CD4-positive, alpha-beta T cell treated with Interleukin-15 for 4 hours (primary cell): ENCODE results near the gene CTAGE15.
A peak's percentile ranks its signal among the peaks of the same experiment; 100 is the strongest.
"Not testable (repeated sequence)": the region's sequence is repeated elsewhere in the genome, so short reads cannot be mapped to it uniquely, and the experiment has no call there.

Experiments
- DNase-seq: peaks from one replicate; pipeline ENCODE4 v3.0.0-alpha.2; 2020; ENCODE audit warnings: low spot score

Gene CTAGE15, protein sequence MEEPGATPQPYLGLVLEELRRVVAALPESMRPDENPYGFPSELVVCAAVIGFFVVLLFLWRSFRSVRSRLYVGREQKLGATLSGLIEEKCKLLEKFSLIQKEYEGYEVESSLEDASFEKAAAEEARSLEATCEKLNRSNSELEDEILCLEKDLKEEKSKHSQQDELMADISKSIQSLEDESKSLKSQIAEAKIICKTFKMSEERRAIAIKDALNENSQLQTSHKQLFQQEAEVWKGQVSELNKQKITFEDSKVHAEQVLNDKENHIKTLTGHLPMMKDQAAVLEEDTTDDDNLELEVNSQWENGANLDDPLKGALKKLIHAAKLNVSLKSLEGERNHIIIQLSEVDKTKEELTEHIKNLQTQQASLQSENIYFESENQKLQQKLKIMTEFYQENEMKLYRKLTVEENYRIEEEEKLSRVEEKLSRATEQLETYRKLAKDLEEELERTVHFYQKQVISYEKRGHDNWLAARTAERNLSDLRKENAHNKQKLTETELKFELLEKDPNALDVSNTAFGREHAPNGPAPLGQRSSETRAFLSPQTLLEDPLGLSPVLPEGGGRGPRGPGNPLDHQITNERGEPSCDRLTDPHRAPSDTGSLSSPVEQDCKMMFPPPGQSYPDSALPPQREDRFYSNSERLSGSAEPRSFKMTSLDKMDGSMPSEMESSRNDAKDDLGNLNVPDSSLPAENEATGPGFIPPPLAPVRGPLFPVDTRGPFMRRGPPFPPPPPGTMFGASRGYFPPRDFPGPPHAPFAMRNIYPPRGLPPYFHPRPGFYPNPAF

DNA sequence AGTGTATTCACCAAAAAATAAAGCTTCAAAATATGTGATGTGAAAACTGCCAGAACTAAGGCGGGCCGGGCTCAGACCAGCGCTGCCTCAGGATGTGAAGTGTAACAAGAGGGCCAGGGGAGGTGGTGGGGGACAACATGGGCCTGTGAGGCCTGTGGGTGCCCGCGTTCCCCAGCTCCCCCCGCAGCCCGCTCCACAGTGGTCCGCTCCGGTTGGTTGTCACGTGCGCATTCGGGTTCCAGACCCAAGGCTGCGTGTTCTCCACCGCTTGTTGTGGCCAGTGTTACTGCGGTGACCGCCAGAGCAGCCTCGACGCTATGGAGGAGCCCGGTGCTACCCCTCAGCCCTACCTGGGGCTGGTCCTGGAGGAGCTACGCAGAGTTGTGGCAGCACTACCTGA, at the start of gene CTAGE15:
Gene CTAGE15, plus strand, starts transcription at position 301 of the 400 bp plus-strand sequence. Its CDS starts 17 bp downstream, at position 318.
- not testable (repeated sequence) for DNase-seq

GRCh38 chr7:143522309-143522916, 49.2 kb upstream of the CTAGE15 start:
- not testable (repeated sequence) for DNase-seq

DNA sequence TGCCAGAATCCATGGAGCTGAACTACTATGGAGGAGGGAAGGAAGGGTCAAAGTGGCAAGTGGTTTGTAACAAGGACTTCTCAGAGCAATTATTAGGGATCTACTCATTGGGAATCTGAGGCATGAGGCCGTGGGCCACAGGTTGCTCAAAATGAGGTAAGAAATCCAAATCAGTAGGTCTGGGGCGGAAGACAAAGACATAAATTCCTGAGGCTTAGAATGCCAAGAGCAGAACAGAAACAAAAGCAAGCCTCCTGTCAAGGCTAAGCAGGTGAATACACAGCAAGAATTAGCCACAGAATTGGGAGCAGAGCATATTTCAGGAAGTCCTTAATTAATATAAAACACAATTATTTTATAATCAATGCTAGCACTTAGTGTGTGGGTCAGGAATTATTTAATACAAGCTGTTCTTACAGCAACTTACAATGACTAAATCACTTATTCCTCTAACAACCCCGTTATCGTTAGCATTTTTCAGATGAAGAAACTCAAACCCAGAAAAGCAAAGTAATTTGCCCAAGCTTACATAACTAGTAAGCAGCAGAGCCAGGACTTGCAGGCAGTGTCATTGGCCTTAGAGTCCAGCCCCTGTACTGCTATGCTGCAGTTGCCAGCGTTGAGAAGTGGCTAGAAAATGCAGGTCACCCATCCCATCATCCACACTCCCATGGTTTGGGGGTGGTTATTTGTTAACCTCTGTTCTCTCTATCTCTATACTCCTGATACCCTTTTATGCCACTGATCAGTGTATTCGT, 40.3 kb upstream of the CTAGE15 start:
- not testable (repeated sequence) for DNase-seq

- DNase-seq = not testable (repeated sequence)
Observed at GRCh38 chr7:143531932-143532331, 39.7 kb upstream of the CTAGE15 start.

GRCh38 chr7:143533213-143533839, 38.3 kb upstream of the CTAGE15 start:
- DNase-seq = not testable (repeated sequence)

GRCh38 chr7:143536443-143536842, 35.2 kb upstream of the CTAGE15 start:
- DNase-seq = not testable (repeated sequence)

GRCh38 chr7:143543288-143544038, 28.1 kb upstream of the CTAGE15 start:
- not testable (repeated sequence) for DNase-seq

DNA sequence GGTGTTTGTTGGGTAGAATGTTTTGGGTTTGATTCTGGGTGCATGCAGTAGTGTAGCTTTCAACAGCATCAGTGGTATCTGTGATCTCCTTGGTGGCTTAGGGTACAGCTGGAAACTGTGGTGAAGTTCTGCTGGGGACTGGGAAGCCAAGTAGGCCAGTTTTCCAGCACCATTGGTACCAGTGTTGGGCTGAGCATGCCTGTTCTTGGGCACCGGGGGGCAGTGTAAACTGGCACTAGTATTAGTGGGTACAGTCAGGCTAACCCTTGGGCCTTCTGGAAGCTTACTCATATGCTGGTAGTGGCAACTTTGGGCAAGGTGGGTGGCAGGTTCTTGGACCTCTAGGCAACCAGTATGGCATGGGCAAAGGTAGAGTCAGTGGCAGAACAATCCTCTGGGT, 15.6 kb upstream of the CTAGE15 start:
- DNase-seq = not testable (repeated sequence)

DNA sequence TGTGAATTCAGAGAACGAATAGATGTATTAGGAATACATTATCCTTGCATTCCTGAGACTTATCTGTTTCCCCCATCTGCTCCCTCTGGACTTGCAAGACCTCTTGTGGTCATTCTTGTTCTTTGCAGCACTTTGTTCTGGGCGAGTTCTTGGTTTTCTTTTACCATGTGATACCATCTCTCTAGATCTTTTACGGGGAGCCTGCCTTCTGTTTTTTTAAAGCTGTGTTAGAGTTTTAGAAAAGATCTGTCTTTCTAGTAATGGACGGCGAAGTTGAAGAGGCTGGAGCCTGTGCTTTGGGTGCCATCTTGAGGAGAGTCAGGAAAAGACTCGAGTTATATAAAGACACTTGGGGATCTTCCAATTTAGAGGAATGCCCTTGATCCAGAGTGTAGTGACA, 8.3 kb upstream of the CTAGE15 start:
- not testable (repeated sequence) for DNase-seq

GRCh38 chr7:143566001-143566400, 5.6 kb upstream of the CTAGE15 start:
- DNase-seq = not testable (repeated sequence)

GRCh38 chr7:143588183-143588582, 16.6 kb downstream of the CTAGE15 start:
- DNase-seq = not testable (repeated sequence)

GRCh38 chr7:143589897-143590296, 18.3 kb downstream of the CTAGE15 start:
- not testable (repeated sequence) for DNase-seq

- not testable (repeated sequence) for DNase-seq
Observed at GRCh38 chr7:143598086-143598485, 26.5 kb downstream of the CTAGE15 start.

DNA sequence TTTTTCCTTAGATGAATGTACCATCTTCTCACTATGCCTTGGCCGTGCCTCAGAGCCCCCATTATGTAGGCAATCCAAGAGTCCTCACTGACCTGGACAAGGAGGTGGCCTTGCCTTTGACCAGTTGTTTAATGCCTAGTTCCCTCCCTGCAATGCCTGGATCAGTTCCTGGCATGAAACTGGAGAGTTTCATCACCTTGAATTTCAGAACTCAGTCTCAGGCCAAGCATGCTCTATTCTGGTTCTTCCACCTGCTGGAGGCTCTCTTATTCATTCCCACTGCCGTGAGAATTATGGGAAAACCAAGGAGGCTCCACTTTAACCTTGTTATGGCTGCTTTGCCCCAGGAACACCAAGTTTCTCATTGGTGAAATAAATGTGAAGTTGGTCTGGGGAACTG, 31.9 kb downstream of the CTAGE15 start:
- DNase-seq = not testable (repeated sequence)

DNA sequence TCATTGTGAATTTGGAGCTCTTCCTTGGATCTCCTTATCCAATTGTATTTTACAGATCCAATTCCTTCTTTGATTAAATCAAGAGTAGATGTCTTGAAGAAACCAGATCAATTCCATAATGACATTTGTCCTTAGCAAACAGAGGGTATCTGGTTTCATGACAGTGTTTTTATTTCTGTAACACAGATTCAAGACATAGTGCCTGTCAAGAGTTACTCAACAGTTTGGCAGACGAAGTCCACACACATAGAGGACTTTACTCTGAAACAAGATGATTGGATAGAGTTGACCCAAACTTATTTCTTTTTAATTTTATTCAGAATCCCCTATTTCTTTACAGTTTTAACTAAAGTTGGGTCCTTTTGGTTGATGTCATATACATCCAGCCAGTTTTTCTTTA, 34.5 kb downstream of the CTAGE15 start:
- DNase-seq = not testable (repeated sequence)

- DNase-seq = not testable (repeated sequence)
Observed at GRCh38 chr7:143615545-143615944, 43.9 kb downstream of the CTAGE15 start.

DNA sequence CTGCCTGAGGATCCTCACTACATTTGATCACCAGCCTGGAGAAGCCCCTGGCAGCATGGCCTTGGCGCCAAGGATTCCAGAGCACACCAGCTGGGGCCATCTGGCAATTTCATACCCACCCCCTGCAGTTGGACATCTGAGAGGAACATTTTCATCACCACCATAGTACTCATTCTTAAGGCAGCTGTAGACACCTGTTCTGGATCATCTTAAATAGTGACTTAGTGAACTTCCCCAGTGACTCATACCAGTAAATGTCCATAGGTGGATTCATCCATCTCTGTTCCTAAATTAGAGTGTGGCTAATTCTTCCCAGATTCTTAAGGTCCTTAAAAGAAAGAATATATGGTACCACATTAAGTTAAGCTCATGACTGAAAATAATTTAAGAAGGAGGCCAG, 45.6 kb downstream of the CTAGE15 start:
- DNase-seq = not testable (repeated sequence)

DNA sequence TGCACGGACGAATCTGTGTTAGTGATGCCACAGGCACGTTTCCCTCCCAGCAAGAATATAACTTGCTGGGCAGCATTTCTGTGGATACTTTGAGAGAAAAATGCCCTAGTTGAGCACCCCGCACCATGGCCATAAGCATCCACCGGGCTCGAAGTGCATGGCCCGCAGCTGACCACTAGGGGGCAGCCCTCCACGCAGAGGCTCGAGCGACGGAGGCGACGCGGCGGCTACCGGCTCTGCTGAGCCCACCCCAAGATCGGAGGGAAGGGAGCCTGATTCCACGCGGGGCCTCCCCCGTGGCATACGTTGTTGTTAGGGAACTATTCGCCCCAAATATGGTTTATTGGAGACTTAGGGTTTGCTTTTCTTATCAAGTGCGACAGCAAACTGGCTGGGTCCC, 48.5 kb downstream of the CTAGE15 start:
- DNase-seq = not testable (repeated sequence)

DNA sequence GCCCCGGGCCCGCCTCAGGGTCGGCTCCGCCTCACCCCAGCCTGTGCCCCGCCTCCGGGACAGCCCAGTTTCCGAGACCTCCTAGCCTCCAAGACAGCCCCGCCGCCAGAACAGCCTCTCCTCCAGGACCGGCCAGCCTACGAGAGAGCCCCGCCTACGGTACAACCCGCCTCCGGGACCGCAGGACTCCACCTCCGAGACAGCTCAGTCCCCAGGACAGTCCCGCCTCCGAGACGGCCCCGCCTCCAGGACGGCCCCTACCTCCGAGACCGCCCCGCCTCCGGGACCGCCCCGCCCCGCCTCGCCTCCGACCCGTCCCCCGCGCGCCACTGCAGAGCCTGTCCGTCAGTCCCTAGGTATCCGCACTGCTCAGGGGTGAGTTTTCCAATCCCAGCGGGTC, 49.0 kb downstream of the CTAGE15 start, which contains the start of gene TCAF2:
Gene TCAF2, plus strand, starts transcription at position 329 of the 400 bp plus-strand sequence.
- peak; percentile 64 for DNase-seq

DNA sequence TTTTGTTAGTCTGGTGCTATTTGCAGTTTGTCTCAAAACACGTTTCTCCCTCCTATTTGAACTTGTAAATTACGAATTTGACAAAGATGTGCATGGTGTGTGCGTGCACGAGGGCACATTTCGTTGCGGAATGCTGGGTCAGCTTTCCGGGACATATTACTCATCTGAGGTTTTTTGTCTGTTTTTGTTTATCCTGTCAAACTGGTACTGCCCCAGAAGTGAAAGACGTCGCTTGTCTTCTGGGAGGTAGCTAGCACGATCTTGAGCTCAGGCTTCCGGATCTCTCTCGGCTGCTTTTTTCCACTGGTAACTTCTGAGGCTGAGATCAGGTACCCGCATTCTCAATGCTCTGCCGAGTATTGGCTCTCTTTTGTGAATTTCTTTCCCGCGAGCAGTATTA, 49.6 kb downstream of the CTAGE15 start:
- DNase-seq = not testable (repeated sequence)
